Skin epidermis (tissue), 12 donors: ENCODE data around the gene PFKP.
A peak's percentile ranks its signal among the peaks of the same experiment; 100 is the strongest.

Source experiments
- H3K27ac ChIP-seq, 21 experiments: fragments of 200-600 bp; sonication (generic) in 11 of 21; one replicate each; pipeline ENCODE4 v1.5.0; 2020; ENCODE audit warnings: mild to moderate bottlenecking in 3 of 21, inconsistent platforms in 2 of 21, moderate library complexity in 2 of 21
- H3K4me3 ChIP-seq, 7 experiments: fragments of 200-600 bp; sonication (generic) in 2 of 7; one replicate each; pipeline ENCODE4 v1.5.0; 2020; ENCODE audit warnings: inconsistent platforms in 2 of 7, mild to moderate bottlenecking in 2 of 7, moderate library complexity in 1 of 7

PFKP gene

DNA sequence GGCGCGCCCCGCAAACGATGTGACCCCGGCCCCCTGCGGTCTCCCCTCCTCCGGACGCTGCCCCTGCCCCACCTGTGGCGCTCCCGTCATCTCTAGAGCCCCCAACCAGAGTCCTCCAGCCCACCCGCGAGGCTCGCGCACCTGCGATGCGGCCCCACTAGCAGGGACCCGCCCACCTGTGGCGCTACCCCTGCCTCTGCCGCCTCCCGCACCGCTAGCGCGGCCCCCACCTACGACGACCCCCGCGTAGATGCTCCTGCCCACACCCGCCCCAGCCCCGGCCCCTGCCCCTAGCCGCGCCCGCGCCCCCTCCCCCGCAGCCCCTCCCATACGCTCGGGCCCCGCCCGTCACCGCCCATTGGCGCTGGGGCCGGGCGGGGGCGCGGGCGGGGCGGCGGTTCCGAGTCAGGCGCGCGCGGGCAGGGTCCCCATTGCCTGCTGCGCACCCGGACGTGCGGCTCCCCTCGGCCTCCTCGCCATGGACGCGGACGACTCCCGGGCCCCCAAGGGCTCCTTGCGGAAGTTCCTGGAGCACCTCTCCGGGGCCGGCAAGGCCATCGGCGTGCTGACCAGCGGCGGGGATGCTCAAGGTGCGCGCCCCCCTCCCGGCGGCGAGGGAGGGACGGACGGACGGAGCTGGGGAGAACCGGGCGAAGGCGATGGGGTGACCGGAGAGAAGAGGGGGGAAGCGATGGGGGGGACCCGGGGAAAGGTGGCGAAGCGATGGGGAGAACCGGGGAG is at the start of gene PFKP:
Gene PFKP, plus strand, starts transcription at position 431 of the 741 bp plus-strand sequence. Its CDS starts 48 bp downstream, at position 479.
- Histone ChIP-seq H3K27ac (peak within 1 kb of the TSS; percentile 45 to 90 (median 80)), H3K4me3 (peak within 1 kb of the TSS; percentile 64 to 86 (median 83))

DNA sequence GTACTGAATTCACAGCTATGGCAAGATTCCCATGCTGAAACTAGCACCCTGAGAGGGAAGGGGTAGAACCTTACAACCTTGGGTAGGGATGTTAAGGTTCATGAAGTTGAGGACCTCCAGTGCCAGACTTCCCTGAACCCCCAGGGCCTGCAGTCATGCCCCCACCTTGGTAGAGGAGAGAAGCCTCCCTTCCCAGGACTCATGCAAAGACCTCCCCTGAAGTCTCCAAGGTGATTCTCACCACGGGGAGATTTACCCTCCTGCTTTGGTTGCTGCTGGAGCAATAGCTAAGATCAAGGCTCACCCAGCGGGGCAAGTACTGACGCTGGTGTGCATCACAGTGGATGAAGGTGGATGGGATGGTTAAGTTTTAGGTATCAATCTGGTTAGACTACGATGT is 49.1 kb upstream of the PFKP start:
- no peak overlapping the region for H3K27ac ChIP-seq

DNA sequence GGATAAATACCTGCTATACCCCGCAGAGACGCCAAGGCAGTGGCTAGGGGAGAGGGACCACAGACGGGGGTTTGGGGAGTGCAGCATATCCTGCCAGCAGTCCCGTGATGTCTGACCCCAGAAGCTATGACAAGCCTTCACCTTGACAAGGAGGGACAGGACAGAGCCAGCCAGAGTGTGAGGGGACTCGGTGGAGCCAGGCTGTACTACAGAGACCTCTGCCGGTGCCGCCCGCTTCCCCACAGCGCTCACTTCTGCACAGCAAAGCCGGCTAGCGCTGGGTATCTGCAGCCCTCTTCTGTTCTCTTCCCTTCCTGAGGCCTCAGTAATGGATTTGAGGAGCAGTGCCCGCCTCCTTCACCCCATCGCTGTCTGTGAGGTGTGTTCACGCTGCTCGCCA is 47.0 kb upstream of the PFKP start:
- no peak overlapping the region for H3K27ac ChIP-seq
- H3K4me3 ChIP-seq: no peak overlapping the region

More for the DNA sequence above, 49.1 kb upstream of the PFKP start:
- no peak overlapping the region for H3K4me3 ChIP-seq

DNA sequence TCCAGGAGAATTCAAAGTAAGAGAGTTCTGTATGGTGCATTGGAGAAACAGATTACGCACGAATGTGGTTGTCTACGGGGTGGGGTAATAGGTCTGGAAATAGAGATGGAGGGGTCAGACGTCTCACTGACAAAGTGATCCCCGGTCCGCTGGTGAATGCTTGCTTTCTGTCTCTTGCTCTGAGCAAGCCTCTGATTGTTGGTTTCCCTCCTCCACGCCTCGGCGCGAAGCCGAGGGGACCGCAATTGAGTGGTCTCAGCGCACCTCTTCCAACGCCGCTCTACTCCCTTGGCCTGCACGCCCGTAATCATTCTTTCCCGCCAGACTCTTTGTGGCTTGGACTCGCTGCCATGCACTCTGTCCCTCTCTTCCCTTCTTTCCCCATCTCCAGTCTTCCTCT is 46.5 kb upstream of the PFKP start:
- Histone ChIP-seq H3K27ac (no peak overlapping the region), H3K4me3 (no peak overlapping the region)

DNA sequence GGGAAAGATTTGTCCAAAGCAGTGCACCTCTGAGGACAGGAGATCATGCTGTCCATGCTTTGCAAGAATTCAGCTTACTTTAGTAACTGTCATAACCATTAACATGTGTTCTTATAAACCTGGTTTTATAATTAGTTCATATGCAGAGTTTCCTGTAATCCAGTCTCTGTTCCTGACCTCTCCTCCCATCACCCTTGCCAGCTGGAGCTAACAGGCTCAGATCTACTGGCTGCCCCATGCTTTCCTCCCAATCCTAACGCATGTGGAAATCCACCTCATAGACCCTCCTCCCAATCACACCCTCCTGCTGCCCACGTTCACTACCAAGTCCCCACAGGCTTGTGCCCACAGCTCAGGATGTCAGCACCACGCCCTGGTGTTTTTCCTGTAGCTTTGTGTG is 45.3 kb upstream of the PFKP start:
- H3K27ac ChIP-seq: no peak overlapping the region

GRCh38 chr10:3023892-3024291 is 43.5 kb upstream of the PFKP start:
- Histone ChIP-seq H3K27ac (no peak overlapping the region), H3K4me3 (no peak overlapping the region)

More for the DNA sequence above, 45.3 kb upstream of the PFKP start:
- H3K4me3 ChIP-seq: no peak overlapping the region

DNA sequence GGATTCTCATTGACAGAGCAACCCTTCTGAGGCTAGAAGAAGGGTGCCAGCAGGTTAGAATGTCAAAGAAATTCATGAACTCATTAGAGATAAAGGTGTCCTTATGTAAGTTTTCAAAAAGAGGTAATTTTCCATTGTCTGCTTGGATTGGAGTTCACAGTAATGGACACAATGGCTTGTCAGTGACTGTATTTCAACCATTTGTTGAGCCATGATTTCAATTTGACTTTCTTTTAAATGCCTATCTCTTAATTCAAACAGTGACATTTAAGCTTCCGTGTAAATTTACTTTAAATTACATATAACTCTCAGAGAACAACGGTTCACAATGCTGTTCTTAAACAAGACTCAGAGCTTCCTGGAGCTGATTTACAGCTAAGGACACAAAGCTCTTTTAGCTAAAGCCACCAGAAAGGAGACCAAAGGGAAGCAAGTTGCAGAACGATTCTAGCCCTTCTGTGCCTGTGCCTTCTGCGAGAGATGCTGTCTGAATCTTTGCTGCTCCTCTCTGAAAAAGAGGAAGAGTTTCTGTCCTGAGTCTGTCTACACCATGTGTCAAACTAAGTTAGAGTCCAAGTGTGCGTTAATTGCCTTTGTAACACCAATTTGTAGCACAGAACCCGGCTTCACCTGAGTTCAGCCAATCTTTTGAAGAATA is 42.2 kb upstream of the PFKP start:
- no peak overlapping the region for H3K27ac ChIP-seq
- H3K4me3 ChIP-seq: no peak overlapping the region

- H3K27ac ChIP-seq: no peak overlapping the region
- no peak overlapping the region for H3K4me3 ChIP-seq
Measured at GRCh38 chr10:3027866-3028265, 39.5 kb upstream of the PFKP start.

DNA sequence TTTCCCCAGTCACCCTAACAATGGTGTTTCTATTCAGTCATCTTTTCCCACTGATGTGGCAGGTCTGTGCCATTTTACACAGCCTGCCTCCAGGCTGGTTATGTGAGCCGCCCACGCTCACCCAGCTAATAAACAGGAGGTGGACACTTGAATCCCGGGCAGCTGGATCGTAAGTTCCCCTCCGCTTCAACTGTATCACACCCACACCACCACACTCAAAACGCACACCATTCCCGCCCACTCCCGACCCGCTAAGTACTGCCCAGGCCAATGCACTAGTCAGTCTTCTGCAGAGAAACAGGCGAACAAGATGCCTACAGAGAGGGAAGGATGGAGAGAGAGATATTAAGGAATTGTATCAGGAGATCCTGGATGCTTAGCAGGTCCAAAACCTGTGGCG is 38.9 kb upstream of the PFKP start:
- H3K27ac ChIP-seq: no peak overlapping the region
- H3K4me3 ChIP-seq: no peak overlapping the region

GRCh38 chr10:3030765-3031164 is 36.6 kb upstream of the PFKP start:
- Histone ChIP-seq H3K4me3 (no peak overlapping the region), H3K27ac (no peak overlapping the region)

DNA sequence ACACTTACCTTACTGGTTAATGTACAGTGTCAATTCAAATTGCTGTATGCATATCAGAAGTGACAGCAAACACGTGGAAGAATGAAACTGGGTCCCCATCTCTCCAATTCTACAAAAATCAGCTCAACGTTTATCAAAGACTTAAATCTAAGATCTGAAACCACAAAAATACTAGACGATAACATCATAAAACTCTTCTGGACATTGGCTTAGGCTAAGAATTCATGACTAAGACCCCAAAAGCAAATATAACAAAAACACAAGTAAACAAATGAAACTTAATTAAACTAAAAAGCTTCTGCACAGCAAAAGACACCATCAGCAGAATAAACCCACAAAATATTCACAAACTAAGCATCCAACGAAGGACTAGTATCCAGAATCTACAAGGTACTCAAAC is 35.9 kb upstream of the PFKP start:
- Histone ChIP-seq H3K4me3 (no peak overlapping the region), H3K27ac (no peak overlapping the region)

DNA sequence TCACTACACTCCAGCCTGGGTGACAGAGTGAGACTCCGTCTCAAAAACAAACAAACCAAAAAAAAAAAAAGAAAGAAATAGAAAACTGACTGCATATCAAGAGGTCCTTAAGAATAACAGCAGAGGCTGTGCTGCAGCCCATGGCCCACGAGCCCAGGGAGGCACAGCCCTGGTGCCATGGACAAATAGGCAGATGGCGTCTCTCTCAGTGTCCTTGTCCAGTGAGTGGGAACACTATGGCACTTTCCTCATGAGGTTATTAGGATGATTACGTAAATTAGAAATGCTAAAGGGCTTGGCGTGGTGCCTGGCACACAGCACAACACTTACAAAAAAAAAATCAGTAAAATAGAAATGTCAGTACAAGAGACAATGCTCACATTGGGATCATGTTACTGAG is 33.4 kb upstream of the PFKP start:
- no peak overlapping the region for H3K27ac ChIP-seq
- no peak overlapping the region for H3K4me3 ChIP-seq

DNA sequence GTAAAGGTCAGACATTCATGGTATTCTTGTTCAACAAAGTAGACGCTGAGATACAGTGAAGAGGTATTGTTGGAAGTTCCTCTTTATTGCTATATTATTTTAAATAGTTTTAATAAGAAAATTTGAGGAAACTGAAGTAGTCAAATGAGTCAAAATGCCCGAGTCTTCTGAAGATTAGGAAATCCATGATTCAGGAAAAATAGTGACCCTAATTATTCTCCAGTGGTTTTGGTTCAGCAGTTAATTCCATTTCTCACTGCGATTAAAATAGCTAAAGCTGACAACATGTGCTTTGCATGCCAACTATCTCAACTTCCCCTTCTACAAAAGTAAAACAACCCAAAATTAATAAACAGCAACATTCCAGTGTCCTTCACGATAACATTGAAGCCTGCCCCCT is 32.7 kb upstream of the PFKP start:
- H3K4me3 ChIP-seq: no peak overlapping the region
- H3K27ac ChIP-seq: no peak overlapping the region

DNA sequence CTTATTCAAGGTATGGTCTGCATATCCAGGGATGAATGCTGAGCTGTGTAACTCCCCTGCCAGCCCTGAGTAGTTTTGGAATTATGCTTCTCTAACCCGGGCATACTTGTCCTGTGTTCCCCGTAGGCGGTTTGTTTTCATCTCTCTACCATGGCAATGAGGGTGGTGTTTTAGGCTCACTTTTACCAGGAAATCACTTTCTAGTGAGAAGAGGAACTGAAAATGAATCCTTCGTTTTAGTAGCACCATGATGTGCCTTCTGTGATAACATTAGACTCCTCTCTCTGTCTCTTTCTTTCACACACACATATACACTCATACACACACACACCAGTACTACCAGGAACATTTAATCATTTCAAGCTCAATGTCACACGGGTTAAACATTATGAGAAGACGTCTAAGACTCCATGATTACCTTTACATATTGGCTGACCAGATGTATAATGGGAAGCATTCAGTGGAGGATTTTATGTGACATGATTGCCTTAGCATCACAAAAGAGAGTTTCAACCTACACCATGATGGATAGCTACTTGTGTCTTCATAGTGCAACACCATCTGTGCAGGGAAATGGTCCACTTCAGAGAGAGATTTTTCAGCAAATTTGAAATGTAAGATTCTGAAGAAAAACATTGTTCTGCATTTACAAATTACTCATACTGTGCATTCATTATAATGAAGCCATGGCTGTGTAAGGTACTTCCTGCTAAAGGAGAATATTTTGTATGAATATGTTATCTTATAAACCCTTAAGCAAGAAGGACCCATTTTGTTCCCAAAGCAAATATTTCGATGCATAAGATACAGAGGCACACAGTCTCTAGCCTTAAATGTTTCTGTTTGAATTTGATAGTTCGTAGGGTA is 31.0 kb upstream of the PFKP start:
- no peak overlapping the region for H3K27ac ChIP-seq
- no peak overlapping the region for H3K4me3 ChIP-seq

GRCh38 chr10:3037182-3037581 is 30.2 kb upstream of the PFKP start:
- H3K27ac ChIP-seq: no peak overlapping the region
- H3K4me3 ChIP-seq: no peak overlapping the region

DNA sequence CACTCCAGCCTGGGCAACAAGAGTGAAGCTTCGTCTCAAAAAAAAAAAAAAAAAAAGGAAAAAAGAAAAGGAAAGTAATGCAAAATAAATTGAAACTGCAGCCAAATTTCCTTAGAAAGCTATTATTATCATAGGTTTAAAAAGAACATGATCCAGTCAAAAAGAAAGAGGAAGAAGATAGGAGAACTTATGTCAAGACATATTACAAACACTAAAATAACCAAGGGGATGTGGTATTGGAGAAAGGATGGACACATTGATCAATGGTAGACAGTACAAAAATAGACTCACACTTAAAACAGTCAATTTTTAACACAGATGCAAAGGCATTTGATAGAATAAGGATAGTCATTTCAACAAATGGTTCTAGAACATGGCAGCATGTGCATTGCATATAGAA is 27.3 kb upstream of the PFKP start:
- H3K27ac ChIP-seq: no peak overlapping the region

DNA sequence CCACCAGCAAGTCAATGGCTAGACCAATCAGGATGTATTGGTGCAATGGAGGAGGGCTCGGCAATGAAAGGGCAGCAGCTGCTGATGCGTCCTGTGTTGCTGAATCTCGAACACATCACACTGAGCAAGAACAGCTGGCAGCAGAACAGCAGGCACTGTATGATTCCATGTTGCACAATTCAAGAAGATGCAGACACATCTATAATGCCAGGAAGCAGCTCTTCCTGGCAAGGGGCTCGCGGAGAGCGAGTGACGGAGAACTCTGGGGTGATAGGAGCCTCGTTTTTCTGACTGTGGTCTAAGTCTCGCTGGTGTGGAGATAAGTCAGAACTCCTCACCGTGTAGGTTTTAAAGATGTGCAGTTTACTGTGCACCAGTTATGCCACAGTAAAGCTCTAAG is 24.8 kb upstream of the PFKP start:
- no peak overlapping the region for H3K27ac ChIP-seq

More for the DNA sequence above, 27.3 kb upstream of the PFKP start:
- H3K4me3 ChIP-seq: no peak overlapping the region

DNA sequence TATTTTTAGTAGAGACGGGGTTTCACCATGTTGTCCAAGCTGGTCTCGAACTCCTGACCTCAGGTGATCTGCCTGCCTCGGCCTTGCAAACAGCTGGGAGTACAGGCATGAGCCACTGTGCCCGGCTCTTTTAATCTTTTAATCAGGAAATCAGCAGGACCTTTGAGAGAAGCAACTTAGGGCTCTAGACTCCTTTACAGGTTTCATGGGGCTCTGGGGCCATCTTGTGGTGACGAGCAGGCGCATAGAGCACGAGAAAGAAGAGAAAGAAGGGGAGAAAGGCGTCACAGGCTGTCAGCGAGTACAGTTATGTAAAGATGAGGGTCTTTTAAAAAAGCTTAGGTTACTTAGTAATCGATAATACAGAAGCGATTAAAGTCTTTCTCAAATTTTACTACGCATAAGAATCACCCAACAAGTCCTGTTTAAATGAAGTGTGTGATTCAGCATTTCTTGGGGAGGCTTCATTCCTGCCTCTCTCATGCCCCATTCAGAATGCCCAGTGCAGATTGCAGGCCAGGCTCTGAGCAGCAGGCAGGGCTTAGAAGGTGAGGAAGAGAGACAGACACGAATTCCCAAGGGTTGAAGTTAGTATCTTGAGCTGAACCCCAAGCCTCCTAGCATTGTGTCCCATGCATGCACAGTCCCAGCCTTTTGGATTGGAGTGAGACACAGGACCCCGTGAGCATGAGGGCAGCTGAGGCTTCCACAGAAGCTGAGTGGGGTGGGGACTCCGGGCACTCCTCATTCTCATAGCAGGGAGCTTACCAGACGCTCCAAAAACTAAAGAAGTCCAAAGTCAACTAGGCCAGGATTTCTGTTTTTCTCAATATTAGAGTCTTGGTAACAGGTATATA is 23.6 kb upstream of the PFKP start:
- Histone ChIP-seq H3K4me3 (no peak overlapping the region), H3K27ac (no peak overlapping the region)

More for the DNA sequence above, 24.8 kb upstream of the PFKP start:
- no peak overlapping the region for H3K4me3 ChIP-seq

DNA sequence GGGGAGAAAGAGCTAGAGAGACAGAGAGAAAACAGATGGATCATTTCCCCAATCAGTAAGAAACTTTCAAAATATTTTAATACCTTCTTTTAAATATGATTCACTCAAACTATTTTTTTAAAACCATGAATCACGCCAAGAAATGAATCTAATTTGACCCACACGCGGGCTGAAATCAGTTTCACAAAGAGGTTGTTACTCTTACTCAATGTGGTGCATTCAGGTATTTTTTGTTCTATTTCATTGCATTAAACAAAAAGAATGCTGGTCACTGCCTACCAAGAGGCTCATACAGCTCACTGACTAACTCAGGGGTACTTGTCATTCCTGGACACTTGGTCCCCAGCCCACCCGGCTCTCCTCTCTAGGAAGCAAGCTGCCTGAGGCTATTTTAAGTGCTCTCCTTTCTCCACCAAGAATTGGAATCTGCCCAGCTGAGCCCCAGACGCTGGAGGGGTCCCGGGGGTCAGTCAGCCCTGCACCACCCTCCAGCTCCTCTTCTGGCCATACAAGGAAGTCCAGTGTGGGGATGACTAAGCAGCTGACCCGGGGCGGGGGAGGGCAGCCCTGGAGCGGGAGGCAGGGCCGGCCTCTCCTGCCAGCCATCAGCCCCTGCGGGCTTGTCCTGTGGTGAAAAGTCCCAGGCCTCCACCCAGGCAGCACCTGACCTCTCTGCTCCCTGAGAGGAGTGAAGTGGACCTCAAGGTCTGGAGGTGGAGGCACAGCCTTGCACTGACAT is 21.7 kb upstream of the PFKP start:
- no peak overlapping the region for H3K4me3 ChIP-seq
- peak overlapping the region in 3 of 21 experiments; percentile 10 to 48 (median 36) for H3K27ac ChIP-seq
